DMS 273 (cell line): ENCODE results near the gene FRMD5.
"Not testable (repeated sequence)": the region's sequence is repeated elsewhere in the genome, so short reads cannot be mapped to it uniquely, and the experiment has no call there.

ENCODE experiments used
- DNase-seq: peaks from one replicate; lab custom pipeline; 2025; ENCODE audit not compliant: unreplicated experiment; lab: John Stamatoyannopoulos, UW

Gene FRMD5

GRCh38 chr15:44034933-44035624, 160.0 kb downstream of the FRMD5 start:
- DNase-seq, result no peak

- DNase-seq, result no peak
Measured at GRCh38 chr15:44034334-44034733, 160.7 kb downstream of the FRMD5 start.

GRCh38 chr15:44033894-44034293, 161.2 kb downstream of the FRMD5 start:
- peak; percentile 26 for DNase-seq

- DNase-seq, result not testable (repeated sequence)
Measured at GRCh38 chr15:44032820-44033219, 162.3 kb downstream of the FRMD5 start.

- no peak for DNase-seq
Measured at GRCh38 chr15:44029940-44030568, 165.0 kb downstream of the FRMD5 start.

GRCh38 chr15:44029003-44029402, 166.1 kb downstream of the FRMD5 start:
- DNase-seq, result peak; percentile 33

GRCh38 chr15:44028349-44028748, 166.7 kb downstream of the FRMD5 start:
- no peak for DNase-seq

- no peak for DNase-seq
Measured at GRCh38 chr15:44024155-44024554, 170.9 kb downstream of the FRMD5 start.

GRCh38 chr15:44023176-44023575, 171.9 kb downstream of the FRMD5 start:
- no peak for DNase-seq

GRCh38 chr15:44018151-44018550, 176.9 kb downstream of the FRMD5 start:
- DNase-seq, result no peak

GRCh38 chr15:44015545-44016305, 179.3 kb downstream of the FRMD5 start:
- DNase-seq, result peak; percentile 10

- peak; percentile 49 for DNase-seq
Measured at GRCh38 chr15:44011238-44011854, 183.7 kb downstream of the FRMD5 start.

- DNase-seq, result no peak
Measured at GRCh38 chr15:44010089-44010488, 185.0 kb downstream of the FRMD5 start.

- DNase-seq, result no peak
Measured at GRCh38 chr15:44009038-44009437, 186.0 kb downstream of the FRMD5 start.

- not testable (repeated sequence) for DNase-seq
Measured at GRCh38 chr15:44000248-44000647, 194.8 kb downstream of the FRMD5 start.

GRCh38 chr15:43998607-43999006, 196.5 kb downstream of the FRMD5 start:
- DNase-seq, result no peak

GRCh38 chr15:43991206-43991605, 203.9 kb downstream of the FRMD5 start:
- DNase-seq, result no peak

- DNase-seq, result no peak
Measured at GRCh38 chr15:43989938-43990337, 205.1 kb downstream of the FRMD5 start.

- DNase-seq, result no peak
Measured at GRCh38 chr15:43988900-43989299, 206.2 kb downstream of the FRMD5 start.

GRCh38 chr15:43987924-43988323, 207.1 kb downstream of the FRMD5 start:
- DNase-seq, result no peak

GRCh38 chr15:43985976-43986680, 208.9 kb downstream of the FRMD5 start:
- peak; percentile 5 for DNase-seq
